HepG2 (cell line): Measurements from ENCODE around the gene CTDP1. TPM values are rescaled to one million over a fixed set of nuclear protein-coding genes. Genes with fewer than 3 reads are reported as not detected.

Source experiments
- DPF2 ChIP-seq: sonication (generic); formaldehyde crosslinking; IDR thresholded peaks from 2 replicates; pipeline ENCODE4 v1.4.0; 2020; ENCODE audit warnings: mild to moderate bottlenecking, low read depth, missing genetic modification reagents, borderline replicate concordance
- GABPA ChIP-seq, 2 experiments: IDR thresholded peaks; 2 replicates each; pipeline ENCODE4 v1.6.1; 2011 to 2016; ENCODE audit warnings: low read depth in 2 of 2, low read length in 1 of 2, missing biosample characterization in 1 of 2, missing genetic modification characterization in 1 of 2
- GATAD1 ChIP-seq: IDR thresholded peaks from 2 replicates; pipeline ENCODE4 v1.6.1; 2016; ENCODE audit warnings: missing genetic modification reagents, missing compliant biosample characterization
- KAT2B ChIP-seq: fragments of 150-350 bp; IDR thresholded peaks from 2 replicates; pipeline ENCODE4 v1.6.1; 2014; ENCODE audit warnings: low read depth, low read length, borderline replicate concordance
- NFATC3 ChIP-seq: sonication (generic); formaldehyde crosslinking; IDR thresholded peaks from 2 replicates; pipeline ENCODE4 v1.5.1; 2020; ENCODE audit warnings: mild to moderate bottlenecking, missing genetic modification reagents
- PHF5A ChIP-seq: IDR thresholded peaks from one replicate; pipeline ENCODE4 v1.6.1; 2018; ENCODE audit warnings: low read depth, missing genetic modification reagents; ENCODE audit not compliant: unreplicated experiment
- POLR2G ChIP-seq: fragments of 200-400 bp; formaldehyde crosslinking; IDR thresholded peaks from 2 replicates; pipeline ENCODE4 v1.6.1; 2018; ENCODE audit warnings: mild to moderate bottlenecking, low read depth, low read length, moderate library complexity
- PRMT3 ChIP-seq: sonication (generic); formaldehyde crosslinking; IDR thresholded peaks from 2 replicates; pipeline ENCODE4 v1.8.1; 2022; ENCODE audit warnings: low read depth, mild to moderate bottlenecking, moderate library complexity, missing genetic modification reagents, borderline replicate concordance
- RARA ChIP-seq: IDR thresholded peaks from 2 replicates; pipeline ENCODE4 v1.6.1; 2016; ENCODE audit warnings: missing genetic modification reagents, missing compliant biosample characterization
- REL ChIP-seq: sonication (generic); formaldehyde crosslinking; conservative IDR thresholded peaks from 2 replicates; pipeline ENCODE4 v1.8.0; 2022; ENCODE audit warnings: mild to moderate bottlenecking, missing genetic modification reagents, moderate library complexity
- SYNCRIP ChIP-seq: fragments of 200-400 bp; formaldehyde crosslinking; IDR thresholded peaks from 2 replicates; pipeline ENCODE4 v1.6.1; 2018; ENCODE audit warnings: mild to moderate bottlenecking, low read depth, low read length; ENCODE audit not compliant: insufficient read depth
- THAP11 ChIP-seq: IDR thresholded peaks from 2 replicates; pipeline ENCODE4 v1.6.1; 2016; ENCODE audit warnings: missing biosample characterization, missing genetic modification reagents
- ZFAT ChIP-seq: sonication (generic); formaldehyde crosslinking; conservative IDR thresholded peaks from 2 replicates; pipeline ENCODE4 v1.8.1; 2023; ENCODE audit warnings: missing genetic modification reagents, inconsistent platforms
- ZNF547 ChIP-seq: sonication (generic); formaldehyde crosslinking; IDR thresholded peaks from 2 replicates; pipeline ENCODE4 v1.5.1; 2020; ENCODE audit warnings: mild to moderate bottlenecking, missing genetic modification reagents
- ZNF615 ChIP-seq: sonication (generic); formaldehyde crosslinking; IDR thresholded peaks from 2 replicates; pipeline ENCODE4 v1.5.0; 2020; ENCODE audit warnings: mild to moderate bottlenecking, missing genetic modification reagents, borderline replicate concordance
- ZNF687 ChIP-seq: sonication (generic); formaldehyde crosslinking; IDR thresholded peaks from 2 replicates; pipeline ENCODE4 v1.5.1; 2020; ENCODE audit warnings: mild to moderate bottlenecking, missing genetic modification reagents, moderate library complexity
- ZNF800 ChIP-seq: sonication (generic); formaldehyde crosslinking; IDR thresholded peaks from 2 replicates; pipeline ENCODE4 v1.4.0; 2020; ENCODE audit warnings: missing genetic modification reagents
- polyA plus RNA-seq, 8 experiments: library from polyadenylated mRNA; depleted of rRNA in 3 of 8; stranded (reverse) in 7 of 8; unstranded in 1 of 8; fragments of >200 nt; fragmentation: Illumina TruSeq in 4 of 8; extraction: Trizol in 4 of 8; gene quantifications; 2 replicates each; pipeline versions ENCODE4 v1.2.1 to v1.2.3, GENCODE V29; 2011 to 2016; ENCODE audit warnings: low read depth in 4 of 8, missing spikeins in 1 of 8, mixed read lengths in 1 of 8; ENCODE audit not compliant: insufficient read depth in 1 of 8
- total RNA-seq, 5 experiments: library from RNA; depleted of rRNA; stranded (reverse); fragments of >200 nt; fragmentation: Illumina TruSeq; extraction: Trizol; gene quantifications; 2 replicates each; pipeline ENCODE4 v1.2.3, GENCODE V29; 2016; ENCODE audit warnings: low read depth in 1 of 5
- TF ChIP-seq, protein P1 (sequence below): sonication (generic); formaldehyde crosslinking; IDR thresholded peaks from 2 replicates; pipeline ENCODE4 v1.4.0; 2020; ENCODE audit warnings: missing genetic modification reagents, borderline replicate concordance
- TF ChIP-seq, protein P2 (sequence below): sonication (generic); formaldehyde crosslinking; IDR thresholded peaks from 2 replicates; pipeline ENCODE4 v1.4.0; 2020; ENCODE audit warnings: low read depth, mild to moderate bottlenecking, missing genetic modification reagents

The CTDP1 gene
- total and polyA plus RNA-seq, 2 of the 13 experiments (the other 11 are each of a cell fraction or from before 2014, with no cell fraction given): 6.9 to 11.0 TPM

GRCh38 chr18:79795446-79795845, 115.8 kb downstream of the CTDP1 start (continued):
- no peak for TF ChIP-seq POLR2G
- TF ChIP-seq ZNF547 (CRISPR knock-in tag): no peak
- TF ChIP-seq GABPA (IDR thresholded peaks at IDR 0.05; ENCODE audit: low read depth, low read length): no peak
- TF ChIP-seq GABPA (CRISPR knock-in tag; IDR thresholded peaks at IDR 0.05; ENCODE audit: low read depth): no peak
- TF ChIP-seq, protein P1, sequence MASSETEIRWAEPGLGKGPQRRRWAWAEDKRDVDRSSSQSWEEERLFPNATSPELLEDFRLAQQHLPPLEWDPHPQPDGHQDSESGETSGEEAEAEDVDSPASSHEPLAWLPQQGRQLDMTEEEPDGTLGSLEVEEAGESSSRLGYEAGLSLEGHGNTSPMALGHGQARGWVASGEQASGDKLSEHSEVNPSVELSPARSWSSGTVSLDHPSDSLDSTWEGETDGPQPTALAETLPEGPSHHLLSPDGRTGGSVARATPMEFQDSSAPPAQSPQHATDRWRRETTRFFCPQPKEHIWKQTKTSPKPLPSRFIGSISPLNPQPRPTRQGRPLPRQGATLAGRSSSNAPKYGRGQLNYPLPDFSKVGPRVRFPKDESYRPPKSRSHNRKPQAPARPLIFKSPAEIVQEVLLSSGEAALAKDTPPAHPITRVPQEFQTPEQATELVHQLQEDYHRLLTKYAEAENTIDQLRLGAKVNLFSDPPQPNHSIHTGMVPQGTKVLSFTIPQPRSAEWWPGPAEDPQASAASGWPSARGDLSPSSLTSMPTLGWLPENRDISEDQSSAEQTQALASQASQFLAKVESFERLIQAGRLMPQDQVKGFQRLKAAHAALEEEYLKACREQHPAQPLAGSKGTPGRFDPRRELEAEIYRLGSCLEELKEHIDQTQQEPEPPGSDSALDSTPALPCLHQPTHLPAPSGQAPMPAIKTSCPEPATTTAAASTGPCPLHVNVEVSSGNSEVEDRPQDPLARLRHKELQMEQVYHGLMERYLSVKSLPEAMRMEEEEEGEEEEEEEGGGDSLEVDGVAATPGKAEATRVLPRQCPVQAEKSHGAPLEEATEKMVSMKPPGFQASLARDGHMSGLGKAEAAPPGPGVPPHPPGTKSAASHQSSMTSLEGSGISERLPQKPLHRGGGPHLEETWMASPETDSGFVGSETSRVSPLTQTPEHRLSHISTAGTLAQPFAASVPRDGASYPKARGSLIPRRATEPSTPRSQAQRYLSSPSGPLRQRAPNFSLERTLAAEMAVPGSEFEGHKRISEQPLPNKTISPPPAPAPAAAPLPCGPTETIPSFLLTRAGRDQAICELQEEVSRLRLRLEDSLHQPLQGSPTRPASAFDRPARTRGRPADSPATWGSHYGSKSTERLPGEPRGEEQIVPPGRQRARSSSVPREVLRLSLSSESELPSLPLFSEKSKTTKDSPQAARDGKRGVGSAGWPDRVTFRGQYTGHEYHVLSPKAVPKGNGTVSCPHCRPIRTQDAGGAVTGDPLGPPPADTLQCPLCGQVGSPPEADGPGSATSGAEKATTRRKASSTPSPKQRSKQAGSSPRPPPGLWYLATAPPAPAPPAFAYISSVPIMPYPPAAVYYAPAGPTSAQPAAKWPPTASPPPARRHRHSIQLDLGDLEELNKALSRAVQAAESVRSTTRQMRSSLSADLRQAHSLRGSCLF (CRISPR knock-in tag): no peak
- TF ChIP-seq ZNF615 (CRISPR knock-in tag): no peak
- TF ChIP-seq GATAD1: 0 out of 2 replicates have a peak, but pooled peaks have one; percentile 33
- no peak for TF ChIP-seq REL (CRISPR knock-in tag)
- TF ChIP-seq DPF2: no peak
- no peak for TF ChIP-seq ZNF800 (CRISPR knock-in tag)
- TF ChIP-seq KAT2B: no peak
- TF ChIP-seq THAP11 (CRISPR knock-in tag): peak; percentile 54; the same call in 1 of the 2 replicates
- no peak for TF ChIP-seq PRMT3
- TF ChIP-seq NFATC3 (CRISPR knock-in tag): no peak
- TF ChIP-seq ZNF687 (CRISPR knock-in tag): peak; percentile 86
- TF ChIP-seq, protein P2, sequence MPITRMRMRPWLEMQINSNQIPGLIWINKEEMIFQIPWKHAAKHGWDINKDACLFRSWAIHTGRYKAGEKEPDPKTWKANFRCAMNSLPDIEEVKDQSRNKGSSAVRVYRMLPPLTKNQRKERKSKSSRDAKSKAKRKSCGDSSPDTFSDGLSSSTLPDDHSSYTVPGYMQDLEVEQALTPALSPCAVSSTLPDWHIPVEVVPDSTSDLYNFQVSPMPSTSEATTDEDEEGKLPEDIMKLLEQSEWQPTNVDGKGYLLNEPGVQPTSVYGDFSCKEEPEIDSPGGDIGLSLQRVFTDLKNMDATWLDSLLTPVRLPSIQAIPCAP: no peak
- TF ChIP-seq ZFAT: no peak
- no peak for TF ChIP-seq PHF5A (CRISPR knock-in tag)
- peak; percentile 88 for TF ChIP-seq RARA (CRISPR knock-in tag)
- no peak for TF ChIP-seq SYNCRIP
